ENCODE results near the gene FTO.

Gene FTO

GRCh38 chr16:54160939-54161897 is 457.3 kb downstream of the FTO start:
- TF ChIP-seq CTCF (IDR thresholded peaks at IDR 0.05; ENCODE audit: low read depth, low read length, missing control alignments) = no peak
- no peak for DNase-seq (ENCODE audit: extremely low read depth, low read depth)
- H3K4me3 ChIP-seq (replicated peaks; ENCODE audit: low read depth, low read length) = no peak overlapping the region

- no peak overlapping the region for H3K4me3 ChIP-seq (replicated peaks; ENCODE audit: low read depth, low read length)
- TF ChIP-seq CTCF (IDR thresholded peaks at IDR 0.05; ENCODE audit: low read depth, low read length, missing control alignments) = no peak
- no peak for DNase-seq (ENCODE audit: extremely low read depth, low read depth)
These were observed 459.4 kb downstream of the FTO start for GRCh38 chr16:54163197-54163843.

DNA sequence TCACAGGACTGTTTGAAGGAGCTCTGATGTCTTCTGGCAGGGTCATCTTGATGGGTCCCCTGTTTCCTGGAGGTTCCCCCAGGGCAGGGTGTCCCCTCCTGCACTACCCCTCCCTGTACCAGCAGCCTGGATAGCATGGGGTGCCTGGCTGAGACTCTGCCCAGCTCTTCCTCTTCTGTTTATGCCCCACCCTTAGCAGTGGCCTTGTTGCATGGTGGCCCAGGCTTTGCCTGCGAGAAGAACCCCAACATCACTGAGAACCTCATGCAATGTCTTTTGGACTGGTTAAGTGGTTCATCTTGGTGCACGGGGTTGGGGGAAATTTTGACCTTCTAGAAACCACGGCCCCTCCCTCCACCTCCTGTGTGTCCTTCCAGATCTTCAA is 460.8 kb downstream of the FTO start:
- no peak for DNase-seq (ENCODE audit: extremely low read depth, low read depth)
- H3K4me3 ChIP-seq (replicated peaks; ENCODE audit: low read depth, low read length) = no peak overlapping the region
- TF ChIP-seq CTCF (IDR thresholded peaks at IDR 0.05; ENCODE audit: low read depth, low read length, missing control alignments) = no peak

DNA sequence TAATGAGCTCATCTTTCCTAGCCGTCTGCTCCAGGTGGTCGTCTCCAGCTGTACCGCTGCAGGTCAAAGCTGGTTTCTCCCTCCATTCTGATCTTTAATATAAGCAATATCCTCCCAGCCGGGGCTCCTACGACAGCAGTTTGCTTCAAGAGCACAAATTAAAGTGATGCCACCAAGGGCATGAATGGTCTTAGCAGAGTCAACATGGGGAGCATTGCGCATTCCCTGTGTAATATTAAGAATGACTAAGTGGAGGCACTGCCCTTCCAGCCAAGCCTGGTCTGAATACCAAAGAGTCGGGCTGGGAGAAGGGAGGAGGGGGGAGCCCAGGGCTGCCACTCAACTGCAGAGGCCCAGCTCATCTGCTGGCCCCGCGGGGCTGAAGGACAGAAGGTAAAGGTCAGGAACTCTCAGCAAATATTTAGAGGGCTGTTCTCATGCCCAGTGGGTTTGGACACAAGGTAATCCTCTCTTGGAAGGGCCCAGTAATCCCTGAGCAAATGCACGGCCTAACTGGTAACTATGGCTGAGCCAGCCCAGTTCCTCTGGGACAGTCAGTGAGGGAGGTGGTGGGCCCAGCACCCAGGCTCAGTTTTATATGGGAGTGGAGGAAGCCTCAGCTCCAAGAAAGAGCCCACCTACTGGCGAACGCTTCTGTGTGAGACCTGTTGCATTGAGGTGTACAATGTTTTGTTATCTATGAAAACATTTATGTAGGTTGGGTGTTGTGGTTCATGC is 461.4 kb downstream of the FTO start:
- no peak for DNase-seq (ENCODE audit: extremely low read depth, low read depth)
- no peak for TF ChIP-seq CTCF (IDR thresholded peaks at IDR 0.05; ENCODE audit: low read depth, low read length, missing control alignments)
- no peak overlapping the region for H3K4me3 ChIP-seq (replicated peaks; ENCODE audit: low read depth, low read length)

- DNase-seq (ENCODE audit: extremely low read depth, low read depth) = no peak
- no peak overlapping the region for H3K4me3 ChIP-seq (replicated peaks; ENCODE audit: low read depth, low read length)
- no peak for TF ChIP-seq CTCF (IDR thresholded peaks at IDR 0.05; ENCODE audit: low read depth, low read length, missing control alignments)
These were observed 462.2 kb downstream of the FTO start for GRCh38 chr16:54165912-54166865.

DNA sequence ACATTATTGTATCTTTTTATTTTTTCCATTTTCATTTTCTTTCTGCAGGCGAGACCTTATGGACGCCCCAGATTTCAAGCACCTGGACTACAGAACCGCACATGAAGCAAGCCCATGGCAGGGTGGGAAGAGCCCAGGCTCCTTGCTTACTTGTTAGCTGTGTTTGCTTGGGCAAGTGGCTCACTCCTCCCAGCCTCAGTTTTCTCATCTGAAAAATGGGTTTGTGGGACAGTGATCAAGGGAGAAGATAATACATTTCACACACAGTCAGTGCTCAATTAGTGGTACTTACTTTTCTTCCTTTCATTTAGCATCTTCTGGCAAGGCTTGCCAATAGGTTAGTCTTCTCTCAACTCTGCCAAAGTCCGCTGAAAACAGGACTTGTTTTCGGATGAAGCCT is 465.2 kb downstream of the FTO start:
- H3K4me3 ChIP-seq (replicated peaks; ENCODE audit: low read depth, low read length) = no peak overlapping the region
- TF ChIP-seq CTCF (IDR thresholded peaks at IDR 0.05; ENCODE audit: low read depth, low read length, missing control alignments) = no peak
- no peak for DNase-seq (ENCODE audit: extremely low read depth, low read depth)

Data from HFF-Myc (cell line).